Testis (tissue), 3 donors: ENCODE results near the gene ROBO1. TPM values are rescaled to one million over a fixed set of nuclear protein-coding genes. Genes with fewer than 3 reads are reported as not detected.

ENCODE experiments used
- DNase-seq: peaks from one replicate; pipeline ENCODE4 v3.0.0-alpha.2; 2019
- H3K27ac ChIP-seq, 2 donors: fragments of 200-600 bp; sonication (generic); one replicate each; pipeline ENCODE4 v1.5.1; 2019
- H3K27me3 ChIP-seq: fragments of 200-600 bp; sonication (generic); one replicate; pipeline ENCODE4 v1.5.1; 2019
- H3K36me3 ChIP-seq: fragments of 200-600 bp; sonication (generic); one replicate; pipeline ENCODE4 v1.5.1; 2017; ENCODE audit warnings: low read depth; ENCODE audit errors: missing control alignments
- H3K4me1 ChIP-seq: fragments of 200-600 bp; sonication (generic); one replicate; pipeline ENCODE4 v1.5.1; 2019
- H3K4me3 ChIP-seq, 2 donors: fragments of 200-600 bp; sonication (generic); one replicate each; pipeline ENCODE4 v1.5.1; 2017 to 2019
- H3K9me3 ChIP-seq: fragments of 200-600 bp; sonication (generic); one replicate; pipeline ENCODE4 v1.5.1; 2017
- POLR2A ChIP-seq: fragments of 450-650 bp; IDR thresholded peaks from one replicate; pipeline ENCODE4 v1.6.1; 2017; ENCODE audit warnings: antibody characterized with exemption, mild to moderate bottlenecking, moderate library complexity
- WGBS, 2 donors: methylation state at CpG; one replicate each; pipeline ENCODE4 v1.1.5; 2018; 5-methylcytosine and 5-hydroxymethylcytosine counted together
- intact Hi-C: fragments of 100-400 bp; cut with DNase I; formaldehyde crosslinking; loops from one replicate; pipeline ENCODE4 v1.15.1; 2023; ENCODE audit warnings: low total_unique reads
- polyA plus RNA-seq: library from polyadenylated mRNA; stranded (reverse); fragments of 350-450 nt; fragmentation: Illumina TruSeq; extraction: RNeasy Lipid Tissue Mini Kit (QIAGEN cat#74804); gene quantifications from one replicate; pipeline ENCODE4 v1.2.3, GENCODE V29; 2014; ENCODE audit warnings: low read depth, low replicate concordance; ENCODE audit not compliant: insufficient read depth
- total RNA-seq, 2 donors: library from RNA; depleted of rRNA; stranded (reverse); fragments of >200 nt; gene quantifications; one replicate each; pipeline ENCODE4 v1.2.3, GENCODE V29; 2016
- TF ChIP-seq, protein P1 (sequence below), 3 experiments: fragments of 450-650 bp in 2 of 3; fragments of 200-600 bp in 1 of 3; sonication (generic) in 1 of 3; IDR thresholded peaks; one replicate each; pipeline ENCODE4 v1.5.1; 2016 to 2019; ENCODE audit warnings: antibody characterized with exemption in 3 of 3, mild to moderate bottlenecking in 2 of 3, moderate library complexity in 1 of 3

The ROBO1 gene
- total and polyA plus RNA-seq, 3 donors from 2014 or later: 39.4 to 45.1 (median 42.6) TPM

DNA sequence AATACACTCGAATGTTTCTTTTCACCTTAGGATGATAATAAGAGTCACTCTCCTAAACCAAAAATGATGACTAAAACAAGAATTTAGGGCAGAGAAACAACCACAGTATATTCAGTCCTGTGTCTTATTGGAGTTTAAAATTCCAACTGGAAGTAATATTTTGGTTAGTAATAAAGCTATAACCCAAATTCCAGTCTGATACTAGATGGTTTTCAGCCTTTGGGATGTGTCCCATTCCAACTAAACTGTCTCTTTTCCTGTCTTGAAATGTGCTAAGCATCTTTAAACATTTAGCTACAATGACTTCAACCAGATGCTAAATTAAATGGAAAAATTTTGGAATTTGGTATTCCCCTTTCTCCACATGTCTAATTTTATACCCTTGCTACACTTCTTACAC lies 510.0 kb downstream of the ROBO1 start:
- intact Hi-C loops: no loop called here
- no peak overlapping the region for H3K4me3 ChIP-seq
- no peaks in the 10 kb centered on the region for H3K9me3 ChIP-seq
- no peak for DNase-seq
- TF ChIP-seq, protein P1, sequence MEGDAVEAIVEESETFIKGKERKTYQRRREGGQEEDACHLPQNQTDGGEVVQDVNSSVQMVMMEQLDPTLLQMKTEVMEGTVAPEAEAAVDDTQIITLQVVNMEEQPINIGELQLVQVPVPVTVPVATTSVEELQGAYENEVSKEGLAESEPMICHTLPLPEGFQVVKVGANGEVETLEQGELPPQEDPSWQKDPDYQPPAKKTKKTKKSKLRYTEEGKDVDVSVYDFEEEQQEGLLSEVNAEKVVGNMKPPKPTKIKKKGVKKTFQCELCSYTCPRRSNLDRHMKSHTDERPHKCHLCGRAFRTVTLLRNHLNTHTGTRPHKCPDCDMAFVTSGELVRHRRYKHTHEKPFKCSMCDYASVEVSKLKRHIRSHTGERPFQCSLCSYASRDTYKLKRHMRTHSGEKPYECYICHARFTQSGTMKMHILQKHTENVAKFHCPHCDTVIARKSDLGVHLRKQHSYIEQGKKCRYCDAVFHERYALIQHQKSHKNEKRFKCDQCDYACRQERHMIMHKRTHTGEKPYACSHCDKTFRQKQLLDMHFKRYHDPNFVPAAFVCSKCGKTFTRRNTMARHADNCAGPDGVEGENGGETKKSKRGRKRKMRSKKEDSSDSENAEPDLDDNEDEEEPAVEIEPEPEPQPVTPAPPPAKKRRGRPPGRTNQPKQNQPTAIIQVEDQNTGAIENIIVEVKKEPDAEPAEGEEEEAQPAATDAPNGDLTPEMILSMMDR (IDR thresholded peaks at IDR 0.05): no peak
- TF ChIP-seq POLR2A: no peak
- no peaks in the 10 kb centered on the region for H3K36me3 ChIP-seq
- H3K4me1 ChIP-seq: no peaks in the 10 kb centered on the region
- H3K27me3 ChIP-seq: no peaks in the 10 kb centered on the region
- 70 to 78% methylated on average over 1 of the region's 1 CpG for WGBS, 2 donors
- no peak overlapping the region for H3K27ac ChIP-seq

GRCh38 chr3:79255702-79256101 lies 512.1 kb downstream of the ROBO1 start:
- intact Hi-C loops: no loop called here
- TF ChIP-seq, protein P1 (IDR thresholded peaks at IDR 0.05): no peak
- TF ChIP-seq POLR2A: no peak
- H3K27ac ChIP-seq: no peak overlapping the region
- no peaks in the 10 kb centered on the region for H3K36me3 ChIP-seq
- no peaks in the 10 kb centered on the region for H3K9me3 ChIP-seq
- no peaks in the 10 kb centered on the region for H3K27me3 ChIP-seq
- H3K4me1 ChIP-seq: no peaks in the 10 kb centered on the region
- no peak overlapping the region for H3K4me3 ChIP-seq
- WGBS, 2 donors: 85 to 92% methylated on average over 2 of the region's 2 CpGs
- DNase-seq: no peak

DNA sequence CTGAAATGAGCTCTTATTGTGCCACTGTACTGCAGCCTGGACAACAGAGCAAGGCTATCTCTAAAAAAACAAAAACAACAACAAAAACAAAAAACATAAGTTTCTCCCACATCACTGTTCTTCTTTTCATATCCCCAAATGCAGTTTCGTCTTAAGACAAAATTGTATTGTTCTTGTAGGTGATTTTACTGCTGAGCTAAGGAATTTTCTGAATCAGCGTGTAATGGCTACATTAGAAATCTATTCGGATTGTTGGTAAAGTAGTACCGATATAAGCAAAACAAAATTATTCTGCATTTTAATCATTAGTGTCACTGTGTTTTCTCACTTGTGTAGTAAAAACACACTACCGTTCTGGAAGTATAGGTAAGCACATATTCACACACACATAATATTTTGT lies 512.5 kb downstream of the ROBO1 start:
- H3K4me3 ChIP-seq: no peak overlapping the region
- H3K27ac ChIP-seq: no peak overlapping the region
- no peaks in the 10 kb centered on the region for H3K4me1 ChIP-seq
- no peaks in the 10 kb centered on the region for H3K27me3 ChIP-seq
- no peaks in the 10 kb centered on the region for H3K36me3 ChIP-seq
- 92 to 96% methylated on average over 5 of the region's 5 CpGs for WGBS, 2 donors
- TF ChIP-seq, protein P1 (IDR thresholded peaks at IDR 0.05): no peak
- no peak for TF ChIP-seq POLR2A
- no peak for DNase-seq
- intact Hi-C loops: no loop called here
- no peaks in the 10 kb centered on the region for H3K9me3 ChIP-seq

DNA sequence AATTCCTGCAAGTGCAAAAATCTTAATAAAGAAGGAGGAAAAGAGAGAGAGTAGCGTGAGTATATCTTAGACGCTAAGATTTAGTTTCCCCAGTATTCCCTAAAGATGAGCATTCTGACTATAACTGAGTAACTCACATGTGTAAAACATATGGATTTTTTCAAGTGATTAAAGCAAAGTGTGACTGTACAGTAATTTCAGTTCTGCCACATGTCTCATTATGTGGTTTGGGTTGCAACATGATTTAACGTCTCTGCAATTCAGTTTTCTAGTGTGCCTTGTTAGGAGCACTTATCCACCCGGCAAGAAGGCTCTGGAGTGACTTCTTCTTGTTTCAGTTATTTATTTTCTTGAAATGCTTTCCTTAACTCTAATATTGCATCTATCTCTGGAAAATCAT lies 514.1 kb downstream of the ROBO1 start:
- no peak for DNase-seq
- Histone ChIP-seq H3K9me3 (no peaks in the 10 kb centered on the region), H3K4me1 (no peaks in the 10 kb centered on the region), H3K36me3 (no peaks in the 10 kb centered on the region), H3K27me3 (no peaks in the 10 kb centered on the region), H3K27ac (no peak overlapping the region), H3K4me3 (no peak overlapping the region)
- TF ChIP-seq POLR2A: no peak
- intact Hi-C loops: no loop called here
- 88 to 89% methylated on average over 4 of the region's 4 CpGs for WGBS, 2 donors

DNA sequence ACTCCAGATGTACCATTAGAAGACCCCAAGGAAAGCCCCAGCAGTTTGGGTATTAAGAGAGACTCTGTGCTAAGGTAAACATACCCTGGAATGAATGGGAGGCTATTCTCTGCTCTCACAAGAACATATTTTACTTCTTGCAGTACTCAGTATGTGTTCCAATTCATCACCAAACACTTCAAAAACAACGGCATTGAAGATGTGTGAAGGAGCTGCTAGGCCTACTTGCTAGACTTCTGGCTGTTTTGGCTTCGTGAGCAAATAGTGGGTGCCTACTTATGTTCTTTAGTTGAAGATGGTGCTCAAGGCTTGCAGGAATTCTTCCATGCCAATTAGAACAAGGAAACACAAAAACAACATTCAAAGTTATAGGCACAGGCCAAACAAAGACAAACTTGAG lies 514.5 kb downstream of the ROBO1 start:
- 82% methylated on average over 2 of the region's 2 CpGs for WGBS, 2 donors
- no peaks in the 10 kb centered on the region for H3K4me1 ChIP-seq
- TF ChIP-seq, protein P1 (IDR thresholded peaks at IDR 0.05): no peak
- no peak for TF ChIP-seq POLR2A
- no peaks in the 10 kb centered on the region for H3K27me3 ChIP-seq
- H3K36me3 ChIP-seq: no peaks in the 10 kb centered on the region
- intact Hi-C loops: no loop called here
- H3K9me3 ChIP-seq: no peaks in the 10 kb centered on the region
- DNase-seq: no peak
- no peak overlapping the region for H3K27ac ChIP-seq
- no peak overlapping the region for H3K4me3 ChIP-seq
